SIG-M5 treated with dmso at 0.1 percent for 504 hours (cell line): ENCODE results near the gene TAPT1.

Experiments
- DNase-seq: peaks from one replicate; lab custom pipeline; 2025; ENCODE audit not compliant: unreplicated experiment; lab: John Stamatoyannopoulos, UW

TAPT1 gene

DNA sequence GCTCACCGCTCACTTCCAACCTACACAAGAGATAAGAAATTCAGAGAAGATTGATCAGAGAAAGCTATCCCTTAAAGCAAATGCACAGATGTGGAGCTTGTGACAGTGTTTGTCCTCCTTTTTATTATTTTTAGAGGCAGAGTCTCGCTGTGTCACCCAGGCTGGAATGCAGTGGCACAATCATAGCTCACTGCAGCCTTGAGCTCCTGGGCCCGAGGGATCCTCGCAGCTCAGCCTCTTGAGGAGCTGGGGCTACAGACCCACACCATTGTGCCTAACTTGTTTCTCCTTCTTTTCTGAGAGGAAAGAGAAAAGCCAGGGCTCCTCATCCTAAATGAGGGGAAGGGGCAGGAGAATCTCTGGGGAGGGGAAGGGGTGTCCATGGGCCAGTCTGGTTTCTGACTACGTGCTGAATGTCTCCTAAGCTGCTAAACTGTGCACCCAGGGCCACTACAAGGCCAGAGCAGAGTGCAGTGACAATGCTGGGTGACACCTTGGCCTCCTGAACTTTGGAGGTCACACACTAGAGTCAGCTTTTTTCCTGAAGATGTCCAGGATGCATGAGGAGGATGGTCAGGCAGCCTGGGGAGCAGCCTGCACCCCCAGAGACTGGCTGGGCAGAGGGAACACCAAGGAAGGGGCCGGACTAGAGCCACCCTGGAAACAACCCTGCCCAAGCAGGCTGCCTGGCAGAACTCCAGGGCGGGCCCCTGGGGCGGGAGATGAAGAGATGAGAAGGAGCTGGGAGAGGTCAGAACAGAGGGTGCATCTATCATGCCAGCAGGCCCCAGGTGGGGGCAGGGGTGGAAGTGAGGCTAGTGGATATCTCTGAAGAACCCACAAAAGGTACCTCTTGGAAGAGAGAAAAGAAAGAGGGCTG is 87.0 kb downstream of the TAPT1 start:
- DNase-seq: no peak

DNA sequence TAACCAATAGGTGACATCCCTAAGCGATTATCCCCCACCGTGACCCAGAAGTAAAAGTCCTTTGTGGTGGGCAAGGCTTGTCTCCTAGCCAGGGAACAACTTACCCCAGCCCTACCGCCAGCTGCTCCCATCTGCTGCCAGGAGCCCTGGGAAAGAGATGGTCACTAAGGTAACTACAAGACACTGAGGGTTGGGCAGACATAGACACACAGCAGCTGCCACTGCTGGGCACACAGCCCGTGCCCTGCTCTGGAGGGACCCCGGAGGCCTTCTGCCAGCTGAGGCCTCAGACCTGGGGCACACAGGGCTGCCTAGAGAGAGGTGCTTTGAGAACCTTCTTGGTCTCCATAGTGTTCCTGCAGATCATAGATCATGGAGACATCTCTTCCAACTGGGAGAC is 89.4 kb downstream of the TAPT1 start:
- DNase-seq: no peak

DNA sequence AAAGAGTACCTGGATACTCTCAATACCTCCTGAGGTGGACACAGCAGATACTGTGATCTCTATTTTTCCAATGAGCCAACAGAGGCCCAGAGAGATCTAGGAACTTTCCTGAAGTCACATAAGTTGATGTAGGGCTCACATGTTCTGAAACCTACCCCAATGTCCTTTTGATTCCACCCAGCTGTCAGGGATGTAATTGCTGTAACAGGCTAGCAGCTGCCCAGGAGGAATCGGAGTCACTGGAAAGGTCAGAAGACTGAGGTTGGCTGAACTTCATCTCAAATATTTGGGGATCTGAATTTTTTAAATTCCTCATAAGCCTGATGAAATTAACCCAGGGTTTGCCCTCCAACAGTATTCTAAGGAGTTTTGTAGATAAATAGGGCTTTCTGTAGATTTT is 90.0 kb downstream of the TAPT1 start:
- DNase-seq: no peak

DNA sequence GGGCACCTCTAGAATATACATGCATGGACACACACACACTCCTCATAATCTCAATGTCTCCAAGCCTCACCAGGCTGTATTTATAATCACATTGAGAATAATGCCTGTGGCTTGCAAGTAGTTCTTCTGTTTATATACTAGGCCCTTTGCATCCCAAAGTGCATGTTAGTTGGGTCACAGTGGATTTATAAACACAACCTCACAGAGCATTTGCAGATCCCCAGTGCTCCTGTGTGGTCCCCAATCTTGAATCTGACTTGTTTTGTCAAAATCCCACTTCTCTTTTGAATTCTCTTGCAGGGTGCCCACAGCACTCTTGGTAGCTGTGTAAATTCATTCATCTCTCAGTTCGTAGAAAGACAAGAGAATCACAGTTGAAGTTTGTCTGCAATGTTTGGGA is 92.9 kb downstream of the TAPT1 start:
- no peak for DNase-seq

DNA sequence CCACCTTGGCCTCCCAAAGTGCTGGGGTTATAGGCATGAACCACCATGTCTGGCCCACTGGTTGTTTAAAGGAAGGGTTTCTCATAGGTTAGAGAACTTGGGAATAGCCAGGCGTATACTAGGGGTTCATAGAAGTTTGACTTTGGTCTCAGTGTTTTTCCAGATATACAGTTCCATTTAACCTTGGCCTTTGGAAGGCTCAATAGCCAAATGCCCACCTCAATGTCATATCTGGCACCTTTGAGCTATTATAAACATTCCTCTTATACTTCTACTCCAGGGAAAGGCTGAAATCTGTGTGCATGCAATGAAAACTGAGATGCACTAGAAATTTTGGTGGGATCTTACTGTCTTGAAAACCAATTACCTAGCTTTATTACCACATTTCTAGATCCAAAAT is 95.0 kb downstream of the TAPT1 start:
- DNase-seq: no peak

DNA sequence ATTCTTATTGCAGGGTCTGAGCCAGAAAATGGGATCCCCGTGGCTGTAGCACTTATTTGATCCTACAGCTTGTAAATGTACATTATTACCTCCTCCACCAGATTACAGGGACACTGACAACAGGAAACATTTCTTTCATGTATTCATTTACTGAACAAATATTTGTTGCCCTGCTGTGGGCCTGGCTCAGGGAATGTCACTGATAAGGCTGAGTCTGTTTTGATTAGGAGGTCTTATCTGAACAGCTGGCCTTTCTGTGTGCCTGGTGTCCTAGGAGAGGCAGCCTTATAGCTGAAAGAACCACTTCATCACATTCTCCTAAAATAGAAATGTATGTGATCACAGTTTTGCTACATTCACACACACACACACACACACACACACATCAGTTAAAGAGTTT is 96.9 kb downstream of the TAPT1 start:
- DNase-seq: no peak

DNA sequence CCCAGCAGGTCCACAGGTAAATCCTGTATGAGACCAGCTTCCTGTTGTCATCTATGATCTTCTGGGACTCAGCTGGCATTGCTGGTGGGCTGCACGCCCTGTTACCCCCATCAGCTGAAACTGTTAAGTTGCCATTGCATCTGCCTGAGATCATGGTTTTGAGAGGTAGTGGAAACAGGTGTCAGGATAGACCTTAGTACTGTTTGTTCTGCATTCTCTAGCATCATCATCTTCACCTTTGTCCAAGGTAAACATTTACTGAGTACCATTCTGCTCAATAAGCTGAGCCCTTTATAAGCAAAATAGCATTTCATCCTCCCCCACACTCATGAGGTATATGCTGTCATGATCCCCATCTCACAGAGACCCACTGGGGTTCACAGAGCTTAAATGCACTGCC is 99.6 kb downstream of the TAPT1 start:
- DNase-seq: no peak

DNA sequence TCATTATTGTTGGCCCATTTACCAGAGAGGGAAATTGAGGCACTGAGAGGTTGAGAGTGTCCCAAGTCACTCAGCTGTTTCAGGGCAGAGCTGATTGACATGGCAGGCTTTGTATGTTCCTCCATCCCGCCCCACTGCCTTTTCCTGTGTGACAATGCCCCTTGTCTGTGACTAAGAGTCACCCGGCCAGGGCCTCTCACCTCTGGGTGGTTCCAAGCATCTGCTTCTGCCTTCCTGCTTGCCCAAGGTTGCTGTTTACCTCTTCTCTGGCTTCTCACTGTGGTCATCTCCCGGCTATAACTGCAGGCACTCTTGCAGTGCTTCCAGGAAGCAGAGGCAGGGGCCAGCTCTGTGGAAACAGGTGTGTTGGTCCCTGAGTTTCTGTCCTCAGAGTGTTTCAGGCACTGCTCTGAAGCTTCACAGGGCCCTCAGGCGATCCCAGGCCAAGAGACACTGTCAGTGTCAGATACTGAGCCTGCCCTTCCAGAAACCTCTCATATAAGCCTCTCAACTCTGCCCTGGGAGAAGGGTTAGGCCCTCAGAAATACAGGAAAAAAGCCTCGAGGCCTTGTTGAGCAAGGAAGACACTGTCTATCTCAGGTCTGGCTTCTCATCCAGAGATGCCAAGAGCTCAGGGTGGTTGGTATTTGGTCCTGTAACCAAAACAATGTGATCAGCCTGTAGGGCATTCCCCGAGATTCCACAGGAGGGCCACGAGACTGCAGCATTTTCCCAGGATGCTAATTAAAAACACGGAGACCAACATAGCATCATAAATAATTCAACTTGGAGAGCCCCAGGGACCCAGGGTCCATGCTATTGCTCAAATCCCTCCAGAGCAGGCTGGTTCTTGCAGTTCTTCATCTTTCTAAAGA is 100.5 kb downstream of the TAPT1 start:
- no peak for DNase-seq

DNA sequence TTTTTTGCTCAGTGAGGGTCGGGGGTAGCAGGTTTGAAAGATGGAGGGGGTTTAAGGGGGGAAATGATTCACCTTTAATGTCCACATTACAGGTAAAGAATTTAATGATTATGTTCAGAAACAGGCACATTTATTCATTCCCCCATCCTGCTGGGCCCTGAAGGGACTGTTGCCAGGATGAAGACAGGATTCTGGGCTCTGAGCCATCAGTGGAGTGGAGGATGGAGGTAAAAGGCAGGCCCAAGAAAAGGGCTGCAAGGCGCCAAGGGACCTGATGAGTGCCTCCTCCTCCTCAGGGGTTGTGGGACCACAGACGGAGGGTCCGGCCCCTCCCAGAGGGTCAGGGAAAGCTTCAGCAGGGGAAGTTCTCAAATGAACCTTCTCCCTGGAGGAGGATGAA is 102.0 kb downstream of the TAPT1 start:
- no peak for DNase-seq

DNA sequence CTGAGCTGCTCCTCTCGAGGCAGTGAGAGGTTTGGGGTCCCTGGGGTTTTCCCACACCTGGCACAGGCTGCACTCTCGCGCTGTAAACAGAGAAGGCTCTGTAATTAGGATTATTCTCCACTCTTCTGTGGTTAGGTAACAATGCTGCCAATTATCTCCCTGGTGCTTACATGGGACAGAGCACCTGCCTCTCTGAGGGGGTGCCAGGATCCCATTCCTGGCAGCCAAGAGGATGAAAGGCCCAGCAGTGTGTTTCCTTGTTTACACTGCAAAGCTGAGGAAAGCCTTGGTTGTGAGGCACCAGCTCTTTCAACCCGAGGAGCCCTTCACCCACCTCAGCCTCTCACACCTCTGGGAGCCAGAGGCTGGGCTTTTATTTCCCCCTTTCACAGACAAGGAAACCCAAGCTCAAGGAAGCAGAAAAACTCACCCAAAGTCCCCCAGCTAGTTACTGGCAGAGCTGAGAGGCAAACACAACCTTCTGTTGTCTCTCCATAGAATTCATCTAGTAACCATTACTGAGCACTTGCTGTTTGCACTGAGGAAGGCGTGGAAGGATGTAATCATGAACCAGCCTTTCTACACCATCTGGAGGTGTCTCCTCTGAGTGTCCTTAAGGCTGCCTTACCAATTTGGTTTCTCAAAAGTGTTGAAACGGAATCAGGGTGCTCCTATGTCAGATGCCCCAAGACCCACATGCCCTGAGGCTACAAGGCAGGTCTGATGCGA is 102.8 kb downstream of the TAPT1 start:
- DNase-seq: no peak

DNA sequence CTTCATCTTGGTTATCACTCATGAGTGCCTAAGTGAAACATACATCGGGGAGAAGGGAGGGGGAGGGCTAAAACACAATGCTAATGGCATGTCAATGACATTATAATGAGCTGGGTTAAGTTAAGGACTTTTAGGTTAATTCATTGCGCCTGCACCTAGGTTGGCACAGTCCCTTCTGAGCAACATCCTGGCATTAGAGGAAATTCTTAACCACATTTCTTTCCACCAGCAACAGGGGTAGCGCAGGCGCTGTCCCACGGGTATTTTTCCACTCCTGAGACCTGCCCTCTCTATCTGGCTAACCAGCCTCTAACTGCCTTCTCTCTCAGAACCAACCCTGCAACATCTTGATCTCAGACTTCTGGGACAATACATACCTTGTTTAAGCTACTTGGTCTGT is 103.5 kb downstream of the TAPT1 start:
- DNase-seq: no peak

DNA sequence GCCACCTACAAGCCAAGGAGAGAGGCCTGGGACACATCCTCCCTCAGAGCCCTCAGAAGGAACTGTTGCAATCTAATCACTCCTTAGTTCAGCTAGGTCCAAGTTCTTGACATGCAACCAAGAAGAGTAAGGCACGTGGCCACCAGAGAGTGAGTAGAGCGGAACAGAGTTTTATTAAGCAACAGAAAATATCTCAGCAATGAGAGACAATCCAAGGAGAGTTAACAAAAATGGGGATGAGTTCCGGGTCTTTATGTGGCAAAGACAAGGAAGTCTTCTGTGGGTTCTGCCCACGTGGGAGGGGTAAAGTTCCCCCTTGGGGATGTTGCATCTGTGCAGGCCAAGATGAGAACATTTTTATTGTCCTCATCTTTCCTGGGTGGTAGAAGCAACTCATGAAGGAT is 104.0 kb downstream of the TAPT1 start:
- DNase-seq: no peak

DNA sequence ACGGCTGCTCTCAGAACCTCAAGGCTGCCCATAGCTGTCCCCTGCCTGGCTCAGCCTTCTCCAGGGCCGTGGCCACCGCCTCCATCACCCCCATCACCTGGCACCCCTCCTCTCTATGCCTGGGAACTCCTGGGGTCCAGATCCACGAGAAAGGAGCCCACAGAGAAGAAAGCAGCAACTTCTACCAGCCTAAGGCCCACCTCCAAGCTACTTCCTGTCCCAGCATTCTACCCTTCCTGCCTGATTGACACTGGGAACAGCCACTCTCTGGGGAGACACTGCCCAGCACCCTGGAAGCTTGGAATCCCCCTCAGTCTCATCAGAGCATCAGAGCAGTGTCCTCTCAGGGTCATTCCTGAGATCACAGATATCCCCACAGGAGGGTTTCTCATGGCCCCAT is 105.6 kb downstream of the TAPT1 start:
- DNase-seq: no peak

DNA sequence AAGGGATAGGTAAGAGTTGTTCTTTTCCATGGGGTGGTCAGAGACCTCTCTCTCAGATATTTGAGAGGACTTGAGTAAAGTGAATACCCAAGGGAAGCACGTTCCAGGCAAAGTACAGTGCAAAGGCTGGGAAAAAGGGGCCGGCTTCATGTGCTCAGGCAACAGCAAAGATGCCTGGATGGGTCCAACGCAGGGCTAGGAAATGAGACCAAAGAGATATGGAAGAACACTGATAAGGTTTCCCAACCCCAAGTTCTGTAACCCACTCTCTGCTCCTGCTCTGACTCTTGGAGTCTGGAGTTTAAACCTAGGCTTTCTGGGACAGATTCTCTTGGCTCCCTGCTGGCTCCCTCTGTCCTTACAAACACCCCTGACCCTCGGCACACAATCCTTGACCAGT is 106.3 kb downstream of the TAPT1 start:
- no peak for DNase-seq

DNA sequence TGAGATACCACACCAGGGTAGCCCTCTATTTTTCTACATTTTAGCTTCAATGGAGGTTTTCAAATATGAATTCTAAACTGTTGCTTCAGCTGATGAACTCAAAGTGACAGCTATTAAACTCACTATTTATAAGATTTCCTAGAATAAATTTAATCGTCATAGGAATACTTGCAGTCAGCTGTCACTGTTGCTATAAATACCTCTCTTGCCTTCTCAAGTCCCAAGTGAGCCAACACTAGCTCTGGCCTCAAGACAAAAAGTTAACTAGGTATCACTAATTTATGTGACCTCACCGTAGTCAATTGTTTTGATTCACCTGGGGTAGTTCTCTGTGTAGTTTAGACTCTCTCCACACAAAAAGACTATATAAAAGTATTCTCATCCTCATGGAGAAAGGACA is 108.2 kb downstream of the TAPT1 start:
- DNase-seq: no peak

DNA sequence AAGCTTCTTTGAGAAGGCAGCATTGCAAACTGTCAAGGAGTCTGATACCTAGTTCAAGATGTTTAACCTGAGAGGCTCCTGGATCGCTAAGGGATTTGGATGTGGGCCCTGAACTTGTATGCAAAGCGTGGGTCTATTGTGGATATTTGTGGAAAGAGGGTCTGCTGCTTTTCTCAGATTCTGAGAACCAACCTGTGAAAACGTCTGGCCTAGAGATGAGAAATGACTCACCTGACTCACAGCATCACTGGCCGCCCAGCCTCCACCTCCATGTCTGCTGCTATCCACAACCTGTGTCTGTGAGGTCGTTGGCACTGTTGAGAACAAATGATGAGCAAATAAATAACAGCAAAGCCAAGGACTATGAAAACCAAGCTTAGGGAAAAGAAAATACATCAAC is 109.1 kb downstream of the TAPT1 start:
- no peak for DNase-seq

DNA sequence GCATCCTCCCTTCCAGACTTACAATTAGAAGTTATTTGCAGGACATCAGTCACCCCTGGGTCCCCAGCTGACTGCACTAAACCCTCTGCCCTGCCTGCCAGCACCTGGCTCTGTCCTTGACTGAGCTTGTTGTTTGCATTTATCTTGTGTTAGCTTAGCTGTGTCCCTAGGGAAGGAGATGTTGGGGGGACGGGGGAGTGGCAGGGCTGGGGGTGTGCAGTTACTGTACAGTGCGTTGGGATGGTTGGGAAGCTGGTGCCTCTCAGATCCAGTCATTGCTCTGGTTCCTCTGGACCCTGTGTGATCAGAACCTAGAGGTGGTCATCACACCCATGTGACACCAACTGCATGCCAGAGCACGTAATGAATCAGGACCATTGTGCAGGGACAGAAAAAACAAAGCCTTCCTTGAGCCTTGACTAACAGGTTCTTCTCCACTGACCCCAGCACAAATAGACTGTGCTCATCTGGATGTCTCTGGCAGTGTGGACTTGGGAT is 109.7 kb downstream of the TAPT1 start:
- DNase-seq: no peak

DNA sequence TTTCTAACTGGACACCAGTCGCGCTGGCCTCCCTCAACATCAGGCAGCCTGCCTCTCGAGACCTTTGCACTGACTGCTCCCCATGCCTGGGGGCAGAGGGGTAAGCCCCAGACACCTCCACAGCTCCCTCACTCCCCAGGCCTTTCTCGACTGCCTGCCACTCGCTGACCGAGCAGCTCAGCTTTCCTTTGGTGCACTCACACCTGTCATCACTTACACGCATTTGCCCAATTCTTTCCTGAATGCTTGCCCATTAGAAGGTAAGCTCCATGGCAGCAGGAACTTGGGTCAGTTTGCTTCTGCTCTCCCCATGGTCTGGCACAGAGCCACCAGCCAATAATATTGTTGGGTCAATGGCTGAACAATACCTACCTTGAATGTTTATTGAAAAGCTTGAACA is 110.3 kb downstream of the TAPT1 start:
- DNase-seq: no peak

DNA sequence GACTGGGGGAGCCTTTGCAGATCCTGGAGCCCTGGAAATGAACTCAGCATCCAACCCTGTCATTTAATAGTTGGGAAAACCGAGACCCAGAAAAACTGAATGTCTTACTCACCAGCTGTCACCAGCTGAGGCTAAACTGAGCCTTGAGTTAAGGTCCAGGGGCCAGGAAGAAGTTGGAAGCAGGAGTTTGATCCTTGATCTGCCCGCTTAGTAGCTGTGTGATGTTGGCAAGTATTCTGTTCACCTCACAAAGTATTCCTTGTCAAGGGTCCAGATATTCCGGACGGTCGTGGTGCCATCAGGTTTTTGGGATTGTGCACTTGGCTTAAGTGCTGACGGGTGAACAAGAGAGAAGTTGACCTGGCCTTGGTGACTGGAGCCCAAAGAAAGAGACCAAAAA is 111.7 kb downstream of the TAPT1 start:
- DNase-seq: no peak

DNA sequence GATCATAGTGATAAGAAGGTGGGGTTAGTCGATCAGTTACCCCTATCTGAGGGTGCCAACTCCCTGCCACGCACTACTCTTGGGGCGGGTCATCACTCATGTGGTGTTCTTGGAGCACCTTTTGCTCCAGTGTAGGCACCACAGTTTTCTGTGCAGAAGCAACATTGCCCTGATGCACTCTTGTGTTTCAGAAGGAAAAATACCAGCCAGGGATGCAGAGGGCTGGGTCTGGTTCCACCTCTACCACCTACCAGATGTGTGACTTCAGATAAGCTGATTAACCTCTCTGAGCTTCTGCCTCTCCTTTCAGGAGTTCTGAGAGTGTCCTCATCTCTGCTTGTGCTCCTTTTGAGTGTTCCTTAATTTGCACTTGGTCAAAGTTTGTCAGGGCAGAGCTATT is 112.5 kb downstream of the TAPT1 start:
- no peak for DNase-seq

DNA sequence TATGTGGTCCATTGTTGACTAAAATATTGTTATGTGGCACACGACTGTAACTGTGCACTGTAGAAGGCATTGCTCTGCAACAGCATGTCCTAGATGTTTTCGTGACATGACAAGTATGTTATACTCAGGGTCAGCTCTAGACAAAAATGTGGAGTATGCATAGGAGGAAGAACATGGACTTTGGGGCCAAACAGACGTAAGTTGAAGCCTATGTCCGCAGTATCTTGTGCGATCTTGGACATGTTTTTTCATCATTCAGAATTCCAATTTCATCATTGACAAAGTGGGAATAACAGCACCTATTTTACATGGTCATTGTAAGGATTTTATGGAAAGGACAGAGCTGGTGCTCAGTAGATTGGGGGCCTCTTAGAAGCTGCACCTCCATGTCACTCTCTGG is 114.7 kb downstream of the TAPT1 start:
- no peak for DNase-seq
